Activated T-cell treated with anti-CD3 and anti-CD28 coated beads for 1 hour (primary cell): ENCODE results near the gene RAB8B.

ENCODE experiments used
- DNase-seq: peaks from one replicate; pipeline ENCODE4 v3.0.0-alpha.2; 2020; ENCODE audit warnings: low read depth

The RAB8B gene

GRCh38 chr15:63238171-63238570, 48.8 kb downstream of the RAB8B start:
- no peak for DNase-seq

GRCh38 chr15:63238796-63239195, 49.4 kb downstream of the RAB8B start:
- DNase-seq = no peak

- DNase-seq = no peak
Observed at GRCh38 chr15:63240109-63240508, 50.7 kb downstream of the RAB8B start.

GRCh38 chr15:63241316-63241715, 51.9 kb downstream of the RAB8B start:
- DNase-seq = no peak

- DNase-seq = no peak
Observed at GRCh38 chr15:63243101-63243500, 53.7 kb downstream of the RAB8B start.

- no peak for DNase-seq
Observed at GRCh38 chr15:63243776-63244175, 54.4 kb downstream of the RAB8B start.

- no peak for DNase-seq
Observed at GRCh38 chr15:63244399-63244798, 55.0 kb downstream of the RAB8B start.

GRCh38 chr15:63244976-63245645, 55.7 kb downstream of the RAB8B start:
- no peak for DNase-seq

GRCh38 chr15:63246691-63247469, 57.5 kb downstream of the RAB8B start:
- DNase-seq = no peak

- DNase-seq = no peak
Observed at GRCh38 chr15:63250312-63250965, 61.0 kb downstream of the RAB8B start.

- no peak for DNase-seq
Observed at GRCh38 chr15:63251701-63252100, 62.3 kb downstream of the RAB8B start.

GRCh38 chr15:63252292-63252691, 62.9 kb downstream of the RAB8B start:
- DNase-seq = no peak

- no peak for DNase-seq
Observed at GRCh38 chr15:63254991-63255390, 65.6 kb downstream of the RAB8B start.

GRCh38 chr15:63255489-63255990, 66.1 kb downstream of the RAB8B start:
- no peak for DNase-seq

GRCh38 chr15:63256433-63257274, 67.2 kb downstream of the RAB8B start:
- DNase-seq = no peak

- no peak for DNase-seq
Observed at GRCh38 chr15:63258658-63259057, 69.3 kb downstream of the RAB8B start.

GRCh38 chr15:63260791-63261190, 71.4 kb downstream of the RAB8B start:
- no peak for DNase-seq

- DNase-seq = no peak
Observed at GRCh38 chr15:63261311-63261710, 71.9 kb downstream of the RAB8B start.

GRCh38 chr15:63263519-63263918, 74.1 kb downstream of the RAB8B start:
- DNase-seq = no peak

- no peak for DNase-seq
Observed at GRCh38 chr15:63264688-63265293, 75.4 kb downstream of the RAB8B start.

GRCh38 chr15:63274427-63274826, 85.0 kb downstream of the RAB8B start:
- DNase-seq = no peak
